K562 (cell line): ENCODE data around the gene ACTN3. TPM values are rescaled to one million over a fixed set of nuclear protein-coding genes. Genes with fewer than 3 reads are reported as not detected.
A peak's percentile ranks its signal among the peaks of the same experiment; 100 is the strongest.

Source experiments
- ATAC-seq: fragments of 200-7000 bp; cut with Tn5 transposase; 3 replicates; pipeline ENCODE4 v1.9.1; 2020; ENCODE audit warnings: moderate library complexity
- BruUV-seq: library from RNA; stranded (reverse); fragments of 400-500 nt; replicated peaks from 2 replicates; lab custom pipeline; 2021; lab: Mats Ljungman, UMichigan
- CTCF ChIA-PET: fragments of 300-600 bp; formaldehyde crosslinking; extraction: SDS; loops from one replicate; lab custom pipeline; 2021; ENCODE audit warnings: low intra/inter-chr PET ratio; lab: Yijun Ruan, JAX
- POLR2A ChIA-PET: fragments of 300-600, 350-650 bp; sonication (Branson Sonifier 250); formaldehyde crosslinking; extraction: SDS; loops from one replicate; lab custom pipeline; 2021; ENCODE audit warnings: antibody characterized with exemption, inconsistent platforms; lab: Yijun Ruan, JAX
- DNase-seq, 4 experiments: peaks; one replicate each; pipeline versions ENCODE4 v3.0.0 to v3.0.0-alpha.2; 2011 to 2018; ENCODE audit warnings: low spot score in 3 of 4, mixed read lengths in 3 of 4; ENCODE audit errors: extremely low read depth in 1 of 4
- FAIRE-seq: peaks from 2 replicates; lab custom pipeline; 2011; peaks lifted over from hg19 to GRCh38; lab: Jason Lieb, UNC
- H2AFZ ChIP-seq: 2 replicates; pipeline ENCODE4 v1.6.0; 2011; ENCODE audit warnings: low read depth, low read length, control low read depth, inconsistent platforms
- H3K27ac ChIP-seq: fragments of 200-600 bp; 3 replicates; pipeline ENCODE4 v1.8.0; 2011; ENCODE audit warnings: low read depth, mild to moderate bottlenecking, control low read depth, inconsistent platforms, low read length, moderate library complexity, mixed read lengths; ENCODE audit errors: extremely low read depth
- H3K27me3 ChIP-seq, 2 experiments: fragments of 300-600 bp in 1 of 2; 2 replicates in 1 of 2; 3 replicates in 1 of 2; pipeline versions ENCODE4 v1.6.0 to v1.8.0; 2011; ENCODE audit warnings: inconsistent platforms in 2 of 2, low read length in 2 of 2, mild to moderate bottlenecking in 1 of 2, mixed read lengths in 1 of 2, moderate library complexity in 1 of 2; ENCODE audit not compliant: control insufficient read depth in 2 of 2, insufficient read depth in 2 of 2
- H3K36me3 ChIP-seq: fragments of 300-600 bp; 3 replicates; pipeline ENCODE4 v1.8.0; 2011; ENCODE audit warnings: mild to moderate bottlenecking, low read length, inconsistent platforms; ENCODE audit not compliant: control insufficient read depth, insufficient read depth
- H3K4me1 ChIP-seq, 2 experiments: fragments of 200-600 bp in 1 of 2; replicated peaks in 1 of 2; 2 replicates in 1 of 2; 3 replicates in 1 of 2; pipeline versions ENCODE4 v1.5.1 to v1.8.0; 2011; ENCODE audit warnings: inconsistent platforms in 2 of 2, low read length in 2 of 2, mild to moderate bottlenecking in 1 of 2, mixed read lengths in 1 of 2, moderate library complexity in 1 of 2; ENCODE audit not compliant: control insufficient read depth in 2 of 2, insufficient read depth in 2 of 2
- H3K4me2 ChIP-seq: 2 replicates; pipeline ENCODE4 v1.6.1; 2011; ENCODE audit warnings: low read length, control low read depth, inconsistent platforms, mixed read lengths; ENCODE audit not compliant: insufficient read depth
- H3K4me3 ChIP-seq: fragments of 200-600 bp; sonication (generic), shearing (Covaris generic); 2 replicates; pipeline ENCODE4 v1.5.1; 2016; ENCODE audit warnings: control low read depth, inconsistent platforms
- H3K79me2 ChIP-seq: fragments of 200-600 bp; 3 replicates; pipeline ENCODE4 v1.8.0; 2011; ENCODE audit warnings: low read length, inconsistent platforms; ENCODE audit not compliant: control insufficient read depth, insufficient read depth
- H3K9ac ChIP-seq, 2 experiments: 2 replicates each; pipeline versions ENCODE4 v1.6.0 to v1.6.1; 2011; ENCODE audit warnings: low read depth in 2 of 2, low read length in 2 of 2, control low read depth in 1 of 2, inconsistent platforms in 1 of 2, mild to moderate bottlenecking in 1 of 2, mixed read lengths in 1 of 2; ENCODE audit not compliant: insufficient read depth in 1 of 2
- H3K9me1 ChIP-seq: one replicate; pipeline ENCODE4 v1.6.0; 2011; ENCODE audit warnings: inconsistent platforms, mild to moderate bottlenecking, low read length, moderate library complexity; ENCODE audit not compliant: control insufficient read depth, insufficient read depth
- H3K9me3 ChIP-seq: replicated peaks from 2 replicates; pipeline ENCODE4 v1.5.1; 2011; ENCODE audit warnings: low read depth, low read length, inconsistent platforms; ENCODE audit not compliant: control insufficient read depth, insufficient read depth
- H4K20me1 ChIP-seq: replicated peaks from 2 replicates; pipeline ENCODE4 v1.6.1; 2011; ENCODE audit warnings: low read length, inconsistent platforms, mixed read lengths; ENCODE audit not compliant: control insufficient read depth, insufficient read depth
- ADNP ChIP-seq: fragments of 200-800 bp; sonication (Bioruptor generic); IDR thresholded peaks from 2 replicates; pipeline ENCODE4 v1.6.1; 2016; ENCODE audit warnings: missing genetic modification characterization, missing compliant biosample characterization
- ESRRA ChIP-seq: fragments of 450-650 bp; IDR thresholded peaks from 2 replicates; pipeline ENCODE4 v1.6.1; 2014; ENCODE audit warnings: low read depth, mild to moderate bottlenecking, moderate library complexity, borderline replicate concordance
- HDGF ChIP-seq: fragments of 450-650 bp; IDR thresholded peaks from 2 replicates; pipeline ENCODE4 v1.6.1; 2016
- IFI16 ChIP-seq: fragments of 250-450 bp; sonication (Bioruptor Pico); IDR thresholded peaks from 2 replicates; pipeline ENCODE4 v2.1.2; 2022; ENCODE audit warnings: mild to moderate bottlenecking, inconsistent platforms
- MAZ ChIP-seq, 2 experiments: fragments of 450-650 bp in 1 of 2; sonication (generic) in 1 of 2; formaldehyde crosslinking; IDR thresholded peaks in 1 of 2; conservative IDR thresholded peaks in 1 of 2; 2 replicates each; pipeline versions ENCODE4 v1.4.0 to v1.5.0; 2020; ENCODE audit warnings: mild to moderate bottlenecking in 1 of 2, missing genetic modification reagents in 1 of 2
- MEIS2 ChIP-seq: fragments of 450-650 bp; IDR thresholded peaks from 2 replicates; pipeline ENCODE4 v1.6.1; 2014; ENCODE audit warnings: mild to moderate bottlenecking; ENCODE audit not compliant: partially characterized antibody
- MTA1 ChIP-seq: fragments of 450-650 bp; IDR thresholded peaks from 2 replicates; pipeline ENCODE4 v1.6.1; 2017; ENCODE audit warnings: borderline replicate concordance
- MXI1 ChIP-seq: IDR thresholded peaks from 2 replicates; pipeline ENCODE4 v1.6.1; 2011; ENCODE audit warnings: low read depth, mild to moderate bottlenecking, improper control_type of control experiment, low read length
- NR2C2 ChIP-seq, 2 experiments: fragments of 200-800 bp in 1 of 2; sonication (Bioruptor generic) in 1 of 2; sonication (generic) in 1 of 2; formaldehyde crosslinking in 1 of 2; IDR thresholded peaks; 2 replicates each; pipeline versions ENCODE4 v1.6.1 to v1.8.0; 2016 to 2022; ENCODE audit warnings: mild to moderate bottlenecking in 1 of 2, missing compliant biosample characterization in 1 of 2, missing genetic modification characterization in 1 of 2, missing genetic modification reagents in 1 of 2
- NUFIP1 ChIP-seq: fragments of 450-650 bp; IDR thresholded peaks from 2 replicates; pipeline ENCODE4 v1.6.1; 2018; ENCODE audit not compliant: partially characterized antibody
- PRPF4 ChIP-seq: fragments of 200-400 bp; formaldehyde crosslinking; IDR thresholded peaks from one replicate; pipeline ENCODE4 v1.6.1; 2017; ENCODE audit warnings: low read length, low read depth, mild to moderate bottlenecking; ENCODE audit not compliant: insufficient read depth, poor library complexity, severe bottlenecking
- TARDBP ChIP-seq: fragments of 450-650 bp; IDR thresholded peaks from 2 replicates; pipeline ENCODE4 v1.6.1; 2016
- ZEB2 ChIP-seq: fragments of 450-650 bp; IDR thresholded peaks from 2 replicates; pipeline ENCODE4 v1.6.1; 2016
- WGBS: fragments of 100-300 bp; shearing (Covaris generic); methylation state at CpG from one replicate; pipeline ENCODE4 v1.1.6; 2016; ENCODE audit warnings: low coverage, mixed read lengths; ENCODE audit not compliant: insufficient coverage; ENCODE audit errors: missing lambda C conversion rate; 5-methylcytosine and 5-hydroxymethylcytosine counted together
- in situ Hi-C: fragments of 300-500 bp; cut with MboI; formaldehyde crosslinking; loops from 4 replicates; pipeline ENCODE4 v1.15.0; 2018; ENCODE audit warnings: inconsistent platforms, mixed read lengths
- intact Hi-C: fragments of 100-400 bp; cut with micrococcal nuclease; formaldehyde crosslinking; loops from 2 replicates; pipeline ENCODE4 v1.14.2; 2022
- polyA plus RNA-seq, 8 experiments: library from polyadenylated mRNA; depleted of rRNA in 4 of 8; stranded (reverse) in 5 of 8; unstranded in 3 of 8; fragments of >200 nt; fragmentation: Nextera tagmentation in 2 of 8; fragmentation: Illumina TruSeq in 1 of 8; extraction: Ambion mirVana in 2 of 8; extraction: Trizol in 1 of 8; gene quantifications; 2 replicates each; pipeline versions ENCODE4 v1.2.1 to v1.2.3, GENCODE V29; 2011 to 2014; ENCODE audit warnings: inconsistent platforms in 1 of 8, missing spikeins in 1 of 8
- total RNA-seq, 7 experiments: library from RNA; depleted of rRNA in 6 of 7; stranded (reverse); fragments of >200 nt in 6 of 7; fragmentation: Illumina TruSeq in 2 of 7; extraction: Trizol in 2 of 7; gene quantifications; 2 replicates each; pipeline versions ENCODE4 v1.2.1 to v1.2.3, GENCODE V29; 2011 to 2021; ENCODE audit warnings: low replicate concordance in 1 of 7
- TF ChIP-seq, protein P1 (sequence below): fragments of 450-650 bp; formaldehyde crosslinking; IDR thresholded peaks from 2 replicates; pipeline ENCODE4 v1.4.0; 2020; ENCODE audit warnings: mild to moderate bottlenecking, moderate library complexity

ACTN3 gene
- total and polyA plus RNA-seq, 9 of the 15 experiments (the other 6 are each of a cell fraction or from before 2014, with no cell fraction given) = not detected

DNA sequence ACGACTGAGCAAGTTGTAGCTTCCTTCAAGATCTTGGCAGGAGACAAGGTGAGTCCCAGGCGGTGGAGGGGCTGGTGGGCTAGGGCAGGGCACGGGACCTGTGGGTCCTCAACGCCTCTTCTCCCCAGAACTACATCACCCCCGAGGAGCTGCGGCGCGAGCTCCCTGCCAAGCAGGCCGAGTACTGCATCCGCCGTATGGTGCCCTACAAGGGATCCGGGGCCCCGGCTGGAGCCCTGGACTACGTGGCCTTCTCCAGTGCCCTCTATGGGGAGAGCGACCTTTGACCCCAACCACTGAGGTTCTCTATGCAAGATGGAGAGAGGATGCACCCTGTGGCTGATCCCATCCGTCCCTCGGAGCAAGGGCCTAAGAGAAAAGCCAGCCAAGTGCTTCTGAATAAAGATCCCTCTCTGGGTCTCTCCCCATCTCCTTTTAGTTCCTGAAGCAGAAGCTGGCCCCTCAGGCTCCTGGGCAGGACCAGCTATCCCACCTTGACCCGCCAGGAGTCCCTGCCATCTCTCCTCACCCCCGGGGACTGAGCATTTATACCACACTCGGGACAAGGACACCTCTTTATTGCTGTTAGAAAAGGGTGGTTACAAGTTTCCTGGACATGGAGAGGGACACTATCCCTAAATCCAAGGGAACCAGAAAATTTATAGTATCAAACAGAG lies 16.3 kb downstream of the ACTN3 start:
- POLR2A ChIA-PET = interaction anchor here (0.6 to 1.6 kb wide), 5 partner anchors 14 to 462 kb away, joined by 3 to 7 read pairs (median 4); partner anchors contain the start of genes ACTN3 and ZDHHC24

DNA sequence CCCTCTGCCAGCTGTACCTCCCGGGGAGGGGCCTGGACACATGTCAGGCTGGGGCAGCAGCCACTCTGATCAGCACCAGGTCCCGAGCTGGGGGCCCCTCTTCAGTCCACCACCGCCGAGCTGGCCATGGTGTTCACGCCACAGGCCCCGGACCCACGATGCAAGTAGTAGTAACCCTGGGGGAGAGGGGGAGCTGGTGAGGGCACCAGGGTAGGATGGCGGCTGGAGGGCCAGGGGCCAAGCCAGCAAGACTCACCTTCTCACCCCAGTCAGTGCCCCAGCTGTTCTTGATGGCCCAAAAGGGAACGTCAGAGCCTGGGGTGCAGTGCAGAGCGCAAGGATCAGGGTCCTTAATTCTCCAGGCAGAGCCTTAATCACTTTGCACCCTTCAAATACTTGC lies 17.1 kb downstream of the ACTN3 start:
- H3K4me2 ChIP-seq = no peak overlapping the region
- TF ChIP-seq MXI1 = no peak
- no peak for TF ChIP-seq MEIS2
- TF ChIP-seq HDGF = no peak
- no peak for TF ChIP-seq IFI16
- TF ChIP-seq, protein P1, sequence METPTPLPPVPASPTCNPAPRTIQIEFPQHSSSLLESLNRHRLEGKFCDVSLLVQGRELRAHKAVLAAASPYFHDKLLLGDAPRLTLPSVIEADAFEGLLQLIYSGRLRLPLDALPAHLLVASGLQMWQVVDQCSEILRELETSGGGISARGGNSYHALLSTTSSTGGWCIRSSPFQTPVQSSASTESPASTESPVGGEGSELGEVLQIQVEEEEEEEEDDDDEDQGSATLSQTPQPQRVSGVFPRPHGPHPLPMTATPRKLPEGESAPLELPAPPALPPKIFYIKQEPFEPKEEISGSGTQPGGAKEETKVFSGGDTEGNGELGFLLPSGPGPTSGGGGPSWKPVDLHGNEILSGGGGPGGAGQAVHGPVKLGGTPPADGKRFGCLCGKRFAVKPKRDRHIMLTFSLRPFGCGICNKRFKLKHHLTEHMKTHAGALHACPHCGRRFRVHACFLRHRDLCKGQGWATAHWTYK (CRISPR knock-in tag) = no peak
- no peak for TF ChIP-seq ZEB2
- TF ChIP-seq NUFIP1 = no peak
- TF ChIP-seq MTA1 = no peak
- no peak for TF ChIP-seq ADNP (tag)
- no peaks in the 10 kb centered on the region for H3K9me3 ChIP-seq
- H3K27ac ChIP-seq = no peak overlapping the region
- no peak for ATAC-seq
- H3K79me2 ChIP-seq = no peaks in the 10 kb centered on the region
- intact Hi-C loops (no loop called here), in situ Hi-C loops (no loop called here)
- H3K27me3 ChIP-seq = peaks cover 0 to 10% of the 10 kb centered on the region in 2 experiments; a peak in 2 of 5 replicates
- no TSS peak for BruUV-seq
- 51% methylated on average over 8 of the region's 10 CpGs for WGBS
- H3K9ac ChIP-seq = 0 out of 4 replicates have a peak overlapping the region, but pooled peaks of 1 of the 2 experiments have one; percentile 11
- CTCF ChIA-PET = no interaction called here
- FAIRE-seq = no peak
- H2AFZ ChIP-seq = no peak overlapping the region
- DNase-seq = no peak
- H3K9me1 ChIP-seq = no peaks in the 10 kb centered on the region
- no peaks in the 10 kb centered on the region for H3K36me3 ChIP-seq
- H4K20me1 ChIP-seq = no peaks in the 10 kb centered on the region
- POLR2A ChIA-PET = interaction anchor here (0.8 to 1.2 kb wide), 2 partner anchors 15 to 329 kb away, joined by 4 read pairs; no protein-coding TSS in a partner anchor
- no peak overlapping the region for H3K4me3 ChIP-seq
- peaks cover 15 to 43% of the 10 kb centered on the region in 2 experiments; a peak in 4 of 5 replicates for H3K4me1 ChIP-seq

More for the DNA sequence above, 16.3 kb downstream of the ACTN3 start:
- intact Hi-C loops (no loop called here), in situ Hi-C loops (no loop called here)
- Histone ChIP-seq H3K27me3 (peaks cover 0 to 10% of the 10 kb centered on the region in 2 experiments; a peak in 2 of 5 replicates), H3K79me2 (no peaks in the 10 kb centered on the region), H3K27ac (no peak overlapping the region), H3K4me2 (no peak overlapping the region), H3K4me3 (no peak overlapping the region), H3K4me1 (peaks cover 12 to 37% of the 10 kb centered on the region in 2 experiments; a peak in 4 of 5 replicates), H3K36me3 (no peaks in the 10 kb centered on the region), H4K20me1 (no peaks in the 10 kb centered on the region), H2AFZ (no peak overlapping the region), H3K9me1 (no peaks in the 10 kb centered on the region), H3K9me3 (no peaks in the 10 kb centered on the region), H3K9ac (no peak overlapping the region)
- no TSS peak for BruUV-seq
- ATAC-seq (no peak), FAIRE-seq (no peak), DNase-seq (no peak)
- CTCF ChIA-PET = no interaction called here
- no peak for TF ChIP-seq TARDBP
- no peak for TF ChIP-seq ESRRA
- TF ChIP-seq MAZ (CRISPR knock-in tag; conservative IDR thresholded peaks at IDR 0.05 in 1 of 2, IDR thresholded peaks at IDR 0.05 in 1 of 2) = no peak
- TF ChIP-seq NR2C2 (CRISPR knock-in tag; IDR thresholded peaks at IDR 0.05) = no peak
- peak; percentile 25; the same call in 1 of the 2 replicates for TF ChIP-seq NR2C2 (tag; IDR thresholded peaks at IDR 0.05)
- TF ChIP-seq PRPF4 = no peak
- WGBS = 43% methylated on average over 18 of the region's 20 CpGs
